NB4 (cell line): ENCODE data around the gene RAB20.

Experiments used
- DNase-seq: peaks from one replicate; pipeline ENCODE4 v3.0.0; 2010; ENCODE audit warnings: low read depth
- H3K4me3 ChIP-seq: one replicate; pipeline ENCODE4 v1.5.1; 2011; ENCODE audit warnings: mild to moderate bottlenecking, low read depth, low read length, moderate library complexity
- CTCF ChIP-seq: IDR thresholded peaks from one replicate; pipeline ENCODE4 v1.5.1; 2012; ENCODE audit warnings: low read depth, low read length
- MAX ChIP-seq: IDR thresholded peaks from 2 replicates; pipeline ENCODE4 v1.6.1; 2011; ENCODE audit warnings: low read depth, low read length
- MYC ChIP-seq: IDR thresholded peaks from 2 replicates; pipeline ENCODE4 v1.6.1; 2011; ENCODE audit warnings: low read depth, low read length
- POLR2A ChIP-seq: IDR thresholded peaks from 2 replicates; pipeline ENCODE4 v1.6.1; 2011; ENCODE audit warnings: mild to moderate bottlenecking; ENCODE audit not compliant: insufficient read length; ENCODE audit errors: extremely low read depth

Gene RAB20

GRCh38 chr13:110478405-110479214 lies 82.9 kb downstream of the RAB20 start:
- no peak for DNase-seq
- no peak for TF ChIP-seq POLR2A
- TF ChIP-seq MAX: no peak
- TF ChIP-seq MYC: no peak
- TF ChIP-seq CTCF: no peak
- no peak overlapping the region for H3K4me3 ChIP-seq

- H3K4me3 ChIP-seq: no peak overlapping the region
- DNase-seq: no peak
- TF ChIP-seq CTCF (no peak), POLR2A (no peak), MAX (no peak), MYC (no peak)
Observed at GRCh38 chr13:110477706-110478245, 83.7 kb downstream of the RAB20 start.

- H3K4me3 ChIP-seq: no peak overlapping the region
- TF ChIP-seq POLR2A (no peak), CTCF (no peak), MAX (no peak), MYC (no peak)
- DNase-seq: no peak
Observed at GRCh38 chr13:110476220-110476617, 85.3 kb downstream of the RAB20 start.

GRCh38 chr13:110475550-110476219 lies 85.8 kb downstream of the RAB20 start:
- TF ChIP-seq MYC (no peak), CTCF (no peak), MAX (no peak), POLR2A (no peak)
- no peak overlapping the region for H3K4me3 ChIP-seq
- no peak for DNase-seq

- no peak for TF ChIP-seq MYC
- TF ChIP-seq CTCF: no peak
- TF ChIP-seq MAX: no peak
- TF ChIP-seq POLR2A: no peak
- no peak overlapping the region for H3K4me3 ChIP-seq
- no peak for DNase-seq
Observed at GRCh38 chr13:110475117-110475516, 86.4 kb downstream of the RAB20 start.
